Tibial nerve (tissue), 4 donors: ENCODE data around the gene PAX3.

ENCODE experiments used
- CTCF ChIP-seq, 5 experiments: fragments of 200-600 bp in 3 of 5; fragments of 450-650 bp in 2 of 5; sonication (generic) in 3 of 5; IDR thresholded peaks; one replicate each; pipeline ENCODE4 v1.5.1; 2016 to 2019; ENCODE audit warnings: antibody characterized with exemption in 5 of 5, mild to moderate bottlenecking in 3 of 5, moderate library complexity in 2 of 5
- EP300 ChIP-seq, 2 donors: sonication (generic); formaldehyde crosslinking; IDR thresholded peaks; one replicate each; pipeline ENCODE4 v1.6.1; 2017; ENCODE audit warnings: antibody characterized with exemption in 2 of 2, mild to moderate bottlenecking in 1 of 2
- POLR2A ChIP-seq, 2 donors: fragments of 450-650 bp; IDR thresholded peaks; one replicate each; pipeline ENCODE4 v1.6.1; 2017; ENCODE audit warnings: antibody characterized with exemption in 2 of 2, mild to moderate bottlenecking in 2 of 2, moderate library complexity in 2 of 2

DNA sequence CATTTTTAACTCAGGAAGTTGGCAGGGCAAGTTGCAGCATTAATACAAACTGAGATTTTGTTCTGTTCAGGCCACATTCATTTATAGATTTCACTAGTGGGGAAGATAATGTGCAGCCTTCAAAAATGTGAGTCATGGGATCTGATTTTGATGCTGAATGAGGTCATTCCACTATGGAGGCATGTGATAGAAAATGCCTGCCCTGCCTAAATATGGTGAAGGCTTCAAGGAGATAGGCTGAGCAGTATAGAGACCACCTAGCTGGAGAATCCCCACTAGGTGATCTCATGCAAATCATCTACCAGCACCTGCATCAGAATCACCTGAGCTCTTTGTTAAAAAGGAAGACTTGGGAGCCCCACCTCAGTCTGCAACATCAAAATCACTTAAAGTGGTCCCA is 43.7 kb downstream of the PAX3 start:
- TF ChIP-seq CTCF (IDR thresholded peaks at IDR 0.05) (no peak), POLR2A (IDR thresholded peaks at IDR 0.05) (no peak), EP300 (IDR thresholded peaks at IDR 0.05) (no peak)
